ENCODE measurements around the gene C2orf68.

- no peak for TF ChIP-seq CTCF (IDR thresholded peaks at IDR 0.05)
- no peak for TF ChIP-seq SIN3A (IDR thresholded peaks at IDR 0.05; ENCODE audit: borderline replicate concordance, insufficient read depth, low read depth, low read length)
Observed at GRCh38 chr2:85582492-85582891, 29.4 kb downstream of the C2orf68 start.

All from Panc1 (cell line).